K562 (cell line): ENCODE data around the gene ISG20L2. TPM values are rescaled to one million over a fixed set of nuclear protein-coding genes. Genes with fewer than 3 reads are reported as not detected.

ENCODE experiments used
- ARID3B ChIP-seq: fragments of 250-450 bp; sonication (Bioruptor Pico); IDR thresholded peaks from 2 replicates; pipeline ENCODE4 v1.4.0; 2020; ENCODE audit warnings: borderline replicate concordance
- ATF3 ChIP-seq, 2 experiments: fragments of 450-650 bp in 1 of 2; sonication (generic) in 1 of 2; formaldehyde crosslinking in 1 of 2; IDR thresholded peaks in 1 of 2; conservative IDR thresholded peaks in 1 of 2; 2 replicates each; pipeline versions ENCODE4 v1.6.1 to v1.8.1; 2016 to 2023; ENCODE audit warnings: mild to moderate bottlenecking in 2 of 2, moderate library complexity in 2 of 2, inconsistent platforms in 1 of 2, missing genetic modification reagents in 1 of 2
- CREB3 ChIP-seq: fragments of 450-650 bp; conservative IDR thresholded peaks from 2 replicates; pipeline ENCODE4 v1.6.1; 2016; ENCODE audit warnings: missing genetic modification characterization, low read depth, mild to moderate bottlenecking, missing compliant biosample characterization, moderate library complexity
- CSDE1 ChIP-seq, 2 experiments: fragments of 450-650 bp; IDR thresholded peaks; 2 replicates each; pipeline ENCODE4 v1.6.1; 2016; ENCODE audit warnings: mild to moderate bottlenecking in 1 of 2
- CXXC5 ChIP-seq: fragments of 250-450 bp; sonication (Bioruptor Pico); IDR thresholded peaks from 2 replicates; pipeline ENCODE4 v1.8.0; 2022; ENCODE audit warnings: inconsistent platforms, mild to moderate bottlenecking, moderate library complexity
- DNMT1 ChIP-seq: fragments of 450-650 bp; IDR thresholded peaks from 2 replicates; pipeline ENCODE4 v1.6.1; 2016; ENCODE audit warnings: antibody characterized with exemption, mild to moderate bottlenecking
- HNRNPK ChIP-seq: fragments of 200-400 bp; formaldehyde crosslinking; IDR thresholded peaks from one replicate; pipeline ENCODE4 v1.6.1; 2018; ENCODE audit warnings: mild to moderate bottlenecking, low read depth, low read length; ENCODE audit not compliant: poor library complexity, severe bottlenecking
- HSF4 ChIP-seq: fragments of 250-450 bp; sonication (Bioruptor Pico); IDR thresholded peaks from 2 replicates; pipeline ENCODE4 v2.1.2; 2022; ENCODE audit warnings: mild to moderate bottlenecking, moderate library complexity, borderline replicate concordance
- MEF2A ChIP-seq: IDR thresholded peaks from 2 replicates; pipeline ENCODE4 v1.6.1; 2011; ENCODE audit warnings: low read depth, mild to moderate bottlenecking, low read length, moderate library complexity; ENCODE audit not compliant: control insufficient read depth
- SLC30A9 ChIP-seq: fragments of 250-450 bp; sonication (Bioruptor Pico); IDR thresholded peaks from 2 replicates; pipeline ENCODE4 v1.8.0; 2022; ENCODE audit warnings: mild to moderate bottlenecking, moderate library complexity
- SP1 ChIP-seq: sonication (generic); formaldehyde crosslinking; IDR thresholded peaks from 2 replicates; pipeline ENCODE4 v1.8.1; 2022; ENCODE audit warnings: mild to moderate bottlenecking, missing genetic modification reagents
- SP2 ChIP-seq: IDR thresholded peaks from 2 replicates; pipeline ENCODE4 v1.6.1; 2011; ENCODE audit warnings: mild to moderate bottlenecking, low read depth, low read length, moderate library complexity; ENCODE audit not compliant: poor library complexity, severe bottlenecking; ENCODE audit errors: extremely low read depth
- SRF ChIP-seq, 2 experiments: fragments of 250-450, 450-650 bp in 1 of 2; sonication (Bioruptor Pico) in 1 of 2; sonication (generic) in 1 of 2; formaldehyde crosslinking; IDR thresholded peaks; 2 replicates each; pipeline versions ENCODE4 v1.5.0 to v1.5.1; 2020 to 2022; ENCODE audit warnings: mild to moderate bottlenecking in 1 of 2, missing genetic modification reagents in 1 of 2
- TAF9B ChIP-seq: fragments of 450-650 bp; IDR thresholded peaks from 2 replicates; pipeline ENCODE4 v1.6.1; 2018; ENCODE audit warnings: mild to moderate bottlenecking; ENCODE audit not compliant: partially characterized antibody
- TARDBP ChIP-seq: fragments of 450-650 bp; IDR thresholded peaks from 2 replicates; pipeline ENCODE4 v1.6.1; 2016
- TFAP4 ChIP-seq: sonication (generic); formaldehyde crosslinking; IDR thresholded peaks from 2 replicates; pipeline ENCODE4 v1.8.0; 2022; ENCODE audit warnings: missing genetic modification reagents, mild to moderate bottlenecking, moderate library complexity, borderline replicate concordance
- ZBTB34 ChIP-seq: fragments of 250-450 bp; sonication (Bioruptor Pico); IDR thresholded peaks from 2 replicates; pipeline ENCODE4 v1.8.0; 2021; ENCODE audit warnings: mild to moderate bottlenecking, moderate library complexity
- polyA plus RNA-seq, 8 experiments: library from polyadenylated mRNA; depleted of rRNA in 4 of 8; stranded (reverse) in 5 of 8; unstranded in 3 of 8; fragments of >200 nt; fragmentation: Nextera tagmentation in 2 of 8; fragmentation: Illumina TruSeq in 1 of 8; extraction: Ambion mirVana in 2 of 8; extraction: Trizol in 1 of 8; gene quantifications; 2 replicates each; pipeline versions ENCODE4 v1.2.1 to v1.2.3, GENCODE V29; 2011 to 2014; ENCODE audit warnings: inconsistent platforms in 1 of 8, missing spikeins in 1 of 8
- total RNA-seq, 7 experiments: library from RNA; depleted of rRNA in 6 of 7; stranded (reverse); fragments of >200 nt in 6 of 7; fragmentation: Illumina TruSeq in 2 of 7; extraction: Trizol in 2 of 7; gene quantifications; 2 replicates each; pipeline versions ENCODE4 v1.2.1 to v1.2.3, GENCODE V29; 2011 to 2021; ENCODE audit warnings: low replicate concordance in 1 of 7

The ISG20L2 gene
- total and polyA plus RNA-seq, 9 of the 15 experiments (the other 6 are each of a cell fraction or from before 2014, with no cell fraction given), result 21.3 to 130 (median 50.3) TPM

- TF ChIP-seq DNMT1 (no peak), SLC30A9 (CRISPR knock-in tag) (no peak), ATF3 (IDR thresholded peaks at IDR 0.05) (no peak), ATF3 (CRISPR knock-in tag; conservative IDR thresholded peaks at IDR 0.05) (no peak), TAF9B (no peak), CREB3 (tag) (peak; percentile 97), TARDBP (no peak), SP2 (no peak), CXXC5 (CRISPR knock-in tag) (peak; percentile 83), ARID3B (CRISPR knock-in tag) (no peak), TFAP4 (CRISPR knock-in tag) (no peak), MEF2A (no peak), HNRNPK (no peak), SP1 (CRISPR knock-in tag) (peak; percentile 39; the same call in 1 of the 2 replicates), CSDE1 (IDR thresholded peaks at IDR 0.05) (no peak), ZBTB34 (CRISPR knock-in tag) (peak; percentile 69; the same call in 1 of the 2 replicates), HSF4 (peak; percentile 94), SRF (CRISPR knock-in tag; IDR thresholded peaks at IDR 0.05) (no peak)
Measured at GRCh38 chr1:156755527-156755950, 27.0 kb upstream of the ISG20L2 start (continued).
